ENCODE results near the gene PPP2R1A.
"Not testable (repeated sequence)": the region's sequence is repeated elsewhere in the genome, so short reads cannot be mapped to it uniquely, and the experiment has no call there.

- TF ChIP-seq PBX3 (CRISPR knock-in tag; IDR thresholded peaks at IDR 0.05); CTCF (tag by site-specific recombination; IDR thresholded peaks at IDR 0.05); HOXA7 (CRISPR knock-in tag; IDR thresholded peaks at IDR 0.05; ENCODE audit: borderline replicate concordance); OVOL3 (tag by site-specific recombination; IDR thresholded peaks at IDR 0.05); ZNF248 (tag by site-specific recombination; IDR thresholded peaks at IDR 0.05); TCF7L2 (IDR thresholded peaks at IDR 0.05; ENCODE audit: borderline replicate concordance, low read depth, low read length); ZBTB7A (tag by site-specific recombination; IDR thresholded peaks at IDR 0.05; ENCODE audit: low read depth); ZBTB20 (tag by site-specific recombination; IDR thresholded peaks at IDR 0.05): not testable (repeated sequence)
Observed at GRCh38 chr19:52265556-52265955, 75.7 kb downstream of the PPP2R1A start.
